ENCODE measurements around the gene MOB4.

DNA sequence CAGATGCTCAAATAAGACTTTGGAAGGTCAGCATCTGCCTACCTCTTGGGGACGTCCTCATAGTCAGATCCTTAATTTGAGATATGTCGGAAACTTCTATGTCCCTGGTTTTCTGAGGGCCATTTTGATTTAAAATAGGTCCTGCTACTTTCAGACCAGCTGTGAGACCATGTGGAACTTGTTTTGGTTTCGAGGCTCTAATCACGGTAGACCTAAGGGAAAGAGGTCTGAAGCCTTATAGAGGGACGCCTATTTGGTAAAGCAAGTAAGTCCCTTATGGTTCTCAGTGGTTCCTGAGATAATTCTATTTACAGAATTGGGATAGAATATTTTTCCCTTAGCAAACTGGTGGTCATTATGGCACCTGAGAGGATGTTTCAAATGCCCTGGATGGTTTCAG lies 84.4 kb downstream of the MOB4 start:
- TF ChIP-seq CTCF (conservative IDR thresholded peaks at IDR 0.05; ENCODE audit: low read length) (no peak), EZH2phosphoT487 (IDR thresholded peaks at IDR 0.05; ENCODE audit: borderline replicate concordance, low read depth, low read length) (no peak)

Measured in OCI-LY7 (cell line).